Psoas muscle (tissue), 8 donors: ENCODE results near the gene FLNA. TPM values are rescaled to one million over a fixed set of nuclear protein-coding genes. Genes with fewer than 3 reads are reported as not detected.

ENCODE experiments used
- ATAC-seq, 4 donors: fragments of 200-7000 bp; cut with Tn5 transposase; one replicate each; pipeline ENCODE4 v1.9.1; 2020; ENCODE audit warnings: moderate library complexity in 3 of 4, mild to moderate bottlenecking in 2 of 4
- DNase-seq, 2 donors: peaks; one replicate each; pipeline ENCODE4 v3.0.0-alpha.2; 2020
- H3K27ac ChIP-seq: fragments of 200-600 bp; one replicate; pipeline ENCODE4 v1.8.0; 2022
- H3K27me3 ChIP-seq, 3 donors: fragments of 200-600 bp in 1 of 3; one replicate each; pipeline versions ENCODE4 v1.6.1 to v1.8.0; 2013 to 2022; ENCODE audit warnings: low read length in 2 of 3, mild to moderate bottlenecking in 2 of 3, moderate library complexity in 1 of 3; ENCODE audit not compliant: insufficient read depth in 3 of 3
- H3K36me3 ChIP-seq, 2 donors: fragments of 200-600 bp in 1 of 2; one replicate each; pipeline versions ENCODE4 v1.6.1 to v1.8.0; 2013 to 2022; ENCODE audit warnings: low read depth in 1 of 2, mild to moderate bottlenecking in 1 of 2, moderate library complexity in 1 of 2; ENCODE audit not compliant: insufficient read depth in 1 of 2
- H3K4me1 ChIP-seq: fragments of 200-600 bp; one replicate; pipeline ENCODE4 v1.8.0; 2022
- H3K4me3 ChIP-seq: fragments of 200-600 bp; one replicate; pipeline ENCODE4 v1.8.0; 2022; ENCODE audit warnings: mild to moderate bottlenecking
- H3K9me3 ChIP-seq: fragments of 200-600 bp; one replicate; pipeline ENCODE4 v1.8.0; 2022
- WGBS, 3 donors: extraction: QIAGEN DNeasy Blood & Tissue Kit; methylation state at CpG; one replicate each; pipeline versions ENCODE4 v1.1.6 to v1.1.7; 2013; 5-methylcytosine and 5-hydroxymethylcytosine counted together
- intact Hi-C, 2 donors: fragments of 100-400 bp; cut with DNase I; formaldehyde crosslinking; loops; one replicate each; pipeline versions ENCODE4 v1.11.0 to v1.14.2; 2022
- polyA plus RNA-seq, 3 donors: library from polyadenylated mRNA; stranded (reverse); fragments of 200-250 nt; gene quantifications; one replicate each; pipeline ENCODE4 v1.2.3, GENCODE V29; 2013
- total RNA-seq, 4 donors: library from RNA; stranded (reverse); fragmentation: NEBNext Ultra II Directional in 2 of 4; extraction: Animal tissue kit (Norgen Biotek cat#: 25700) in 2 of 4; gene quantifications; one replicate each; pipeline versions ENCODE4 v1.2.1 to v1.2.4, GENCODE V29; 2021 to 2023
- TF ChIP-seq, protein P1 (sequence below): fragments of 200-600 bp; IDR thresholded peaks from one replicate; pipeline ENCODE4 v1.8.0; 2022; ENCODE audit warnings: antibody characterized with exemption
- donor health status: healthy with polysubstance abuse.
- donor health status: DM: no; HTN: no; CAD: no; lungs with moderate emphysema.
- donor health status: Bipolar disorder and iron deficiency.
- donor health status: healthy.
- donor health status: DM: yes; HTN: yes; CAD: no.
- donor health status: DM: no; HTN: no; CAD: no.
- donor health status: DM: no; HTN: no; CAD: no.
- donor health status: DM: yes; HTN: yes; CAD: no.

The FLNA gene
- total and polyA plus RNA-seq, 7 donors, result 45.7 to 106 (median 67.4) TPM

DNA sequence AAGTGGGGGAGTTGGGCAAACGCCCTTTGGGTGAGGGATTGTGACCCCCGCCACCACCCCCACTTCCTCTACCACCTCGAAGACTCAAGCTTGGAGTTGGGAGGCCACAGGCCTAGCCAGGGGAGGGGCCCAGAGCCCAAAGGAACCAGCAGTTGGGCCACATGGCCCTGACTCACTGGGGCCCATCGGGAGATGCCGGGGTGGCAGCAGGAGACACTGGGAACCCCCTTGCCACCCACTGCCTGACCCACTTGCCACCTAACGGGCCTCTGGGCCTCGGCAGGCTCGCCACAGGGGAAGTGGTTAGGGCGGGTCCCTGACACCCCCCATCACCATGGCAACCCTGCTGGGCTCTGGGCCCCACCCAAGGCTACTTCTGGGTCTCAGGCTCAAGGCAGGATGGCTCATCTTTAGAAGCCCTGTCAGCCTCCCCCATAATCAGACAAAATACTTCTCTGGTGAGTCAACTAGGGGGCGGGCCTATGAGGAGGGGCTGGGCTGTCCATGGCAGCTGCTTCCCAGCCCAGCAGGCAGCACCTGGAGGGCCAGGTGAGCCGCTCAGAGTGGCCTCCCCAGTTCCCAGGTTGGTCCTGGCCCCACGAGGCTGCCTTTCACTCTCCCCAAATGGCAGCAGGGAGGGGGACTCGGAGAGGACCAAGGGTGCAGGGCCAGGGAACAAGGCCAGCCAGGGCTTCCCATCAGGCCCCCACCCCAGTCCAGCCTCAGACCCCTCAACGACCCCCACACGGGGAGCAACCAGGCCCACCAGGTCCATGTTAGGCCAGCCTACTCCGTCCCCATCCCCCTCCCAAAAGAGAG lies 5.6 kb downstream of the FLNA start:
- H3K9me3 ChIP-seq, result no peaks in the 10 kb centered on the region
- 36 to 50% (median 49%) methylated on average over 2 to 16 of the region's 16 CpGs for WGBS, 3 donors
- H3K4me1 ChIP-seq, result peaks cover 3% of the 10 kb centered on the region
- H3K36me3 ChIP-seq, result peaks cover 0 to 8% of the 10 kb centered on the region in 2 donors
- H3K27ac ChIP-seq, result peak overlapping the region; percentile 71
- intact Hi-C loops, result no loop called here
- ATAC-seq (peak; percentile 7 to 44 (median 19)), DNase-seq (peak; percentile 83 to 84)
- TF ChIP-seq, protein P1, sequence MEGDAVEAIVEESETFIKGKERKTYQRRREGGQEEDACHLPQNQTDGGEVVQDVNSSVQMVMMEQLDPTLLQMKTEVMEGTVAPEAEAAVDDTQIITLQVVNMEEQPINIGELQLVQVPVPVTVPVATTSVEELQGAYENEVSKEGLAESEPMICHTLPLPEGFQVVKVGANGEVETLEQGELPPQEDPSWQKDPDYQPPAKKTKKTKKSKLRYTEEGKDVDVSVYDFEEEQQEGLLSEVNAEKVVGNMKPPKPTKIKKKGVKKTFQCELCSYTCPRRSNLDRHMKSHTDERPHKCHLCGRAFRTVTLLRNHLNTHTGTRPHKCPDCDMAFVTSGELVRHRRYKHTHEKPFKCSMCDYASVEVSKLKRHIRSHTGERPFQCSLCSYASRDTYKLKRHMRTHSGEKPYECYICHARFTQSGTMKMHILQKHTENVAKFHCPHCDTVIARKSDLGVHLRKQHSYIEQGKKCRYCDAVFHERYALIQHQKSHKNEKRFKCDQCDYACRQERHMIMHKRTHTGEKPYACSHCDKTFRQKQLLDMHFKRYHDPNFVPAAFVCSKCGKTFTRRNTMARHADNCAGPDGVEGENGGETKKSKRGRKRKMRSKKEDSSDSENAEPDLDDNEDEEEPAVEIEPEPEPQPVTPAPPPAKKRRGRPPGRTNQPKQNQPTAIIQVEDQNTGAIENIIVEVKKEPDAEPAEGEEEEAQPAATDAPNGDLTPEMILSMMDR, result no peak
- H3K27me3 ChIP-seq, result no peaks in the 10 kb centered on the region
- H3K4me3 ChIP-seq, result peak overlapping the region; percentile 69

DNA sequence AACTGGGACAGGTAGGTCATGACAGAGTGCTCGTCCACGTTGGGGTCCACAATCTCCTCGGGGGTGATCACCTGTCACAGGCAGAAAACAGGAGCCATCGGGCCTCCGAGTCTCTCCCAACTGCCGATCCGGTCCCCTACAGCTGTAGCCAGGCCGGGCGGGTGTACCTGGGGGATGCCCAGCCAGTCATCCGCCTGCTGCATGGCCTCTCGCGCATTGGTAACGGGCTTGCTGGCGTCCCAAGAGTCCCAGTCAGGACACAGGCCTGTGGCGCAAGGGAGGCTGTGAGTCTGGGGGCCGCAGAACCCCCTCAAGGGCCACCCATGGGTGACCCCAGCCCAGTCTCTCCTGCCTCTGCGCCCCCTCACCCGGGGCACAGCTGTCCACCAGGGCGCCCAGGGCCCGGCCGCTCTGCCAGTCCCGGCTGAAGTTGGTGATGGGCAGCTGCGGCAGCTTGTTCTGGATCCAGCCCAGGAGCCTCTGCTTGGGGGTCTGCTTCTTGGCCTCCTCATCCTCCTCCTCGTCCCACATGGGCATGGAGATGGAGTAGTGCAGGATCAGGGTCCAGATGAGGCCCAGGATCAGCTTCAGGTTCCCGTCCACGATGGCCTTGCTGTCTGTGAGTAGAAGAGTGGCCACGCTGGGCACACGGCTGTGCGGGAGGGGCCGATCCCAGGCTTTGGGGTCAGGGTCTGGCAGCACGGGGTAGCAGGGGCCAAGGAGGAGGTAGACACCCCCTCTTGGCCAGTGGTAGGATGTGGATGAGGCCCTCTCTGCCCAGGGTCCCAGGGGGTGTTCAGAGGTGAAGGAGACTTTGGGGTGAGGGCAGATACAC lies 6.7 kb downstream of the FLNA start:
- TF ChIP-seq, protein P1, result no peak
- 63 to 85% (median 77%) methylated on average over 9 to 31 of the region's 31 CpGs for WGBS, 3 donors
- H3K9me3 ChIP-seq, result no peaks in the 10 kb centered on the region
- H3K4me1 ChIP-seq, result peaks cover 3% of the 10 kb centered on the region
- no peak for DNase-seq
- H3K27ac ChIP-seq, result peak overlapping the region; percentile 71
- H3K27me3 ChIP-seq, result no peaks in the 10 kb centered on the region
- ATAC-seq, result no peak
- intact Hi-C loops, result no loop called here
- peaks cover 0 to 13% of the 10 kb centered on the region in 2 donors for H3K36me3 ChIP-seq
- H3K4me3 ChIP-seq, result peak overlapping the region; percentile 69

DNA sequence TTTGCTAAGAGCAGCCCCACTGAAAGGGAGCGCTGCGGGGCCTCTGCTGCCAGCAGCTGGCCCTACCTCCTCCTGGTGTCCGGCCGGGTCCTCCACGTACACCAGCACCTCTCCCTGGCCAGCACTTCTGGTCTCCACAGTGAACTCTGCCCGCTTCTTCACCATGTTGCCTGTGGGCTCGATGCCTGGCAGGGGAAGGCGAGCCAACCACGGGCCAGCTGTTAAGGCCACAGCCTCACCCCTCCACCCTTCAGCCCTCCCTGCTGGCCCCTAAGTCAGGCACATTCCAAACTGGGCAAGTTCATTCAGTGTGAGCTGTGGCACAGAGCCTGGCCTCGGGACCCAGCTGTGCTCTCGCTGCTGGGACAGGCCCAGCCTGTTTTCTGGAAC lies 7.8 kb downstream of the FLNA start:
- DNase-seq, result peak in 1 of 2 donors; percentile 64
- H3K4me3 ChIP-seq, result no peak overlapping the region
- H3K4me1 ChIP-seq, result peaks cover 3% of the 10 kb centered on the region
- ATAC-seq, result peak in 3 of 4 donors; percentile 16 to 30 (median 22)
- no peaks in the 10 kb centered on the region for H3K27me3 ChIP-seq
- intact Hi-C loops, result no loop called here
- H3K27ac ChIP-seq, result peak overlapping the region; percentile 23
- TF ChIP-seq, protein P1, result no peak
- H3K9me3 ChIP-seq, result no peaks in the 10 kb centered on the region
- WGBS, 3 donors, result 44 to 57% (median 44%) methylated on average over 5 to 11 of the region's 11 CpGs
- H3K36me3 ChIP-seq, result peaks cover 0 to 22% of the 10 kb centered on the region in 2 donors

DNA sequence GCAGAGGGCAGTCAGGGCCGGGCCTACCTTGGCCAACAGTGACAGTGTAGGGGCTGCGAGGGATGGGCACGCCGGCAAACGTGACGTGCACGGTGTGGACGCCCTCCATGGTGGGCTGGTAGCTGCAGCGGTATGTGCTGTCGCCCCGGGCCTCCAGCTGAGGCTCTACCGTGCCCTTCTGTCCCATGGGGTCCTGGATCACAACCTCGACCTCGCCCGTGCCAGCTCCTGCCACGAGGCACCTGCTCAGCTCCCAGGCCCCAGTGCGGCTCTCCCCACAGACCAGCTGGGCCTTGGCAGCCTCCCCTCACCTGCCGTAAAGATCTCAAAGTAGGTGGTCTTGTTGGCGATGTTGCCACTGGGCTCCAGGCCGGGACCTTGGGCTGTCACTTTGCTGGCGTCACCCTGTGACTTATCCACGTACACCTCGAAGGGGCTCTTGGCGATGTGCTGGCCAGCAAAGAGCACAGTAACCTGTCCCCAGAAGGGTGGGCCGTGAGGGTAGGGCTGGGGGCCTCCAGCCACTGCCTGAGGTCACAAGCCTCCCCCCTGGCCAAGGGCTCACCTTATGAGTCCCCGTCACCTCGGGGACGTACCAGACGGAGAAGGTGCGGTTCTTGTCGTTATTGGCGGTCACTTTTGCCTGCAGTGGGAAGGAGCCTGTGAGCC lies 8.3 kb downstream of the FLNA start:
- no peaks in the 10 kb centered on the region for H3K9me3 ChIP-seq
- H3K27ac ChIP-seq, result peak overlapping the region; percentile 23
- no peak overlapping the region for H3K4me3 ChIP-seq
- DNase-seq (no peak), ATAC-seq (no peak)
- H3K4me1 ChIP-seq, result peaks cover 3% of the 10 kb centered on the region
- H3K36me3 ChIP-seq, result peaks cover 0 to 24% of the 10 kb centered on the region in 2 donors
- intact Hi-C loops, result no loop called here
- H3K27me3 ChIP-seq, result no peaks in the 10 kb centered on the region
- TF ChIP-seq, protein P1, result no peak
- 75 to 87% (median 81%) methylated on average over 24 to 32 of the region's 32 CpGs for WGBS, 3 donors
